ENCODE data around the gene SYTL3. TPM values are rescaled to one million over a fixed set of nuclear protein-coding genes. Genes with fewer than 3 reads are reported as not detected.

Gene SYTL3
- total and polyA plus RNA-seq, 7 donors = 1.7 to 17.3 (median 4.1) TPM

DNA sequence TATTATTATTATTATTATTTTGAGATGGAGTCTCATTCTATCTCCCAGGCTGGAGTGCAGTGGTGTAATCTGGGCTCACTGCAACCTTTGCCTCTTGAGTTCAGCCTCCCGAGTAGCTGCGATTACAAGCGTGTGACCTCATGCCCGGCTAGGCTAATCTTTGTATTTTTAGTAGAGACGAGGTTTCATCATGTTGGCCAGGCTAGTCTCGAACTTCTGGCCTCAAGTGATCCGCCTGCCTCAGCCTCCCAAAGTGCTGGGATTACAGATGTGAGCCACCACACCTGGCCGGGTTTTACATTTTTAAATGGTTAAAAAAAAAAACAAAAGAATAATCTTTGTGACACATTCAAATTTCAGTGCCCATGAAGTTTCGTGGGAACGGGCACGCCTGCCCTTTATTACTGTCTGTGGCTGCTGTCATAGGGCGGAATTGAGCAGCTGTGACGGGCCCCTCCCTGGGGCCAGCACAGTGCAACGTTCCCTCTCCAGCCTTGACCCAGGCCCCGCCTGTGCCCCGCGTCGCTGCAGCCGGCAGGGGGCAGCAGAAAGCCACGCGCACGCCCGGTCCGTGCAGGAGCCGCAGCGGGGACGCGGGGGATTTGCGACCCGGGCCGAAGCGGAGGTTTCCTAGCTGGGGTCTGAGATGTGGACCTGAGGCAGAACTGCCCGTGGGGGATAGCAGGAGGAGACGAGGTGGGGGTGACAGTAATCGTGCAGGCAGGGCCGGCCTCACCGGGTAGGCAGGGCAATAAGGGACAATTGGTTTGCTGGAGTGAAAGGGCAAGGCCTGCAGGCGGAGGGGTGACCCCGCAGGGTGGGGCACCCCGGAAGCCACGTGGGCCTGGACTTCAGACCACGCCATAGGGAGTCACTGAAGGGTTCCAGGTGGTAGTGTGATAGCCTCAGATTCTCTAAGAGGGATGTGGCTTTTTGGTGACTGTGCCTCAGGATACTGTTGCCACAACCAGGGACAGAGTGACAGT, 54.3 kb downstream of the SYTL3 start:
- TF ChIP-seq, protein P1, sequence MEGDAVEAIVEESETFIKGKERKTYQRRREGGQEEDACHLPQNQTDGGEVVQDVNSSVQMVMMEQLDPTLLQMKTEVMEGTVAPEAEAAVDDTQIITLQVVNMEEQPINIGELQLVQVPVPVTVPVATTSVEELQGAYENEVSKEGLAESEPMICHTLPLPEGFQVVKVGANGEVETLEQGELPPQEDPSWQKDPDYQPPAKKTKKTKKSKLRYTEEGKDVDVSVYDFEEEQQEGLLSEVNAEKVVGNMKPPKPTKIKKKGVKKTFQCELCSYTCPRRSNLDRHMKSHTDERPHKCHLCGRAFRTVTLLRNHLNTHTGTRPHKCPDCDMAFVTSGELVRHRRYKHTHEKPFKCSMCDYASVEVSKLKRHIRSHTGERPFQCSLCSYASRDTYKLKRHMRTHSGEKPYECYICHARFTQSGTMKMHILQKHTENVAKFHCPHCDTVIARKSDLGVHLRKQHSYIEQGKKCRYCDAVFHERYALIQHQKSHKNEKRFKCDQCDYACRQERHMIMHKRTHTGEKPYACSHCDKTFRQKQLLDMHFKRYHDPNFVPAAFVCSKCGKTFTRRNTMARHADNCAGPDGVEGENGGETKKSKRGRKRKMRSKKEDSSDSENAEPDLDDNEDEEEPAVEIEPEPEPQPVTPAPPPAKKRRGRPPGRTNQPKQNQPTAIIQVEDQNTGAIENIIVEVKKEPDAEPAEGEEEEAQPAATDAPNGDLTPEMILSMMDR (IDR thresholded peaks at IDR 0.05) = peak; percentile 91
- DNase-seq (peak; percentile 86 to 91), ATAC-seq (peak; percentile 86 to 91 (median 90))
- peak overlapping the region; percentile 61 for H3K4me3 ChIP-seq
- no peak overlapping the region for H3K27ac ChIP-seq
- H3K27me3 ChIP-seq (ENCODE audit: insufficient read depth in 3 of 3, low read length in 2 of 3) = no peaks in the 10 kb centered on the region
- intact Hi-C loops (cut with DNase I) = loop anchor here (2.0 to 10.0 kb wide), 2 partner anchors 269 to 431 kb away; no protein-coding TSS in a partner anchor
- no peaks in the 10 kb centered on the region for H3K9me3 ChIP-seq
- H3K36me3 ChIP-seq (ENCODE audit: insufficient read depth in 1 of 2, low read depth in 1 of 2) = no peaks in the 10 kb centered on the region
- 9 to 12% (median 12%) methylated on average over 42 of the region's 42 CpGs for WGBS, 3 donors
- H3K4me1 ChIP-seq = peaks cover 26% of the 10 kb centered on the region

DNA sequence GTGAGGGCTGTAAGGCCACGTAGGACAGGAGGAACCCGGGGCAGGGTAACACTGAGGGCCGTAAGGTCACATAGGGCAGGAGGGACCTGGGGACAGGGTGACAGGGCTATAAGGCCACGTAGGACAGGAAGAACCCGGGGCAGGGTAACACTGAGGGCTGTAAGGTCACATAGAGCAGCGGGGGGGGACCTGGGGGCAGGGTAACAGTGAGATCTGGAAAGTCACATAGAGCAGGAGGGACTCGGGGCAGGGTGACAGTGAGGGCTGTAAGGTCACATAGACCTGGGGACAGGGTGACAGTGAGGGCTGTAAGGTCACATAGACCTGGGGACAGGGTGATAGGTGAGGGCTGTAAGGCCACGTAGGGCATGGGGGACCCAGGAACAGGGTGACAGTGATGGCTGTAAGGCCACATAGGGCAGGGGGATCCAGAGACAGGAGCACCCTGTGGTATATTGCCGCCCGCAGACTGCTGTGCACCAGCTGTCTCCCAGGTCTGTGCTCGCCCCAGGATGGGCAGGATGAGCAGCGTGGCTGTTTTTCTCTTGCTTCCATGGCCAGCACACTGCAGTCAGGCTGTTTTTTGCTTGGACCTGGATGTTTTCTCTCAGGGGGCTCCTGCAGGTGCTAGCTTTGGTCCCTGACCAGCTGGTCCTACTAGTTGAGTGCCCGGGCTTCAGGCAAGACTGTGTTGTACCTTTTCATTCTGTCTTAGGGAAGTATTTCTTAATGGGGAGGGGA, 55.7 kb downstream of the SYTL3 start:
- no peaks in the 10 kb centered on the region for H3K27me3 ChIP-seq (ENCODE audit: insufficient read depth in 3 of 3, low read length in 2 of 3)
- H3K9me3 ChIP-seq = no peaks in the 10 kb centered on the region
- ATAC-seq (no peak), DNase-seq (no peak)
- TF ChIP-seq, protein P1 (IDR thresholded peaks at IDR 0.05) = no peak
- no peak overlapping the region for H3K27ac ChIP-seq
- H3K36me3 ChIP-seq (ENCODE audit: insufficient read depth in 1 of 2, low read depth in 1 of 2) = no peaks in the 10 kb centered on the region
- intact Hi-C loops (cut with DNase I) = loop anchor here (2.0 to 10.0 kb wide), 2 partner anchors 267 to 429 kb away; no protein-coding TSS in a partner anchor
- peaks cover 26% of the 10 kb centered on the region for H3K4me1 ChIP-seq
- H3K4me3 ChIP-seq = no peak overlapping the region
- WGBS, 3 donors = 89 to 95% (median 93%) methylated on average over 13 of the region's 13 CpGs

DNA sequence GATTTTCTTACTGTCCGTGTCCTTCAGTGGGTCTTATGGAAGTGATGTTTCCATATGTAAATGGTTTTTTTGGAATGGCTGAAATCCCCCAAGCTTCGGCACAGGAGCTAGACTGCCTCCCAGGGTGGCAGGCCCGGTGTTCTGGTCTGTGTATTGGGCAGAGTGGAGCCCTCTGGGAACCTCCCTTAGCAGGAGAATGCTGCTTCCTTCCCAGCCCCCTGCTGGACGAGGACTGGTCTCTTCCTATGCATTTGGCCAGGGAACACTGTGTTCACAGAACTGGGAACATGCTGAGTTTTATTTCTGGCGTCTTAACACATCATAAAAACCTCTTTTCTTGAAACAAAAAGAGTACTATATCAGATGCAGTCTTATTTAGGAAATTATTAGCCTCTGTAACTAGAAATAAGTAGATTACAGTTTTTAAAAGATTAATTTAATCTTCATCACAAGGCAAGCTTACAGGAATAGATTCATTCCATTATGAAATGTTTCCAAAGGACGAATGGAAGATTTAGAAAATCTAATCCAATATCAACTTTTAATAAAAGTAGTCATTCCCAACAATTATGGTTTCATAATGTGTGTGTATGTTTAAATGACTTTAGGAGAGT, 56.6 kb downstream of the SYTL3 start:
- H3K4me3 ChIP-seq = no peak overlapping the region
- H3K9me3 ChIP-seq = no peaks in the 10 kb centered on the region
- intact Hi-C loops (cut with DNase I) = loop anchor here in 1 of 2 donors (10.0 kb wide), 1 partner anchor 428 kb away; no protein-coding TSS in a partner anchor
- H3K27me3 ChIP-seq (ENCODE audit: insufficient read depth in 3 of 3, low read length in 2 of 3) = no peaks in the 10 kb centered on the region
- TF ChIP-seq, protein P1 (IDR thresholded peaks at IDR 0.05) = peak; percentile 22
- H3K27ac ChIP-seq = no peak overlapping the region
- WGBS, 3 donors = 47 to 70% (median 56%) methylated on average over 6 of the region's 6 CpGs
- ATAC-seq (peak in 3 of 4 donors; percentile 27 to 38 (median 37)), DNase-seq (peak; percentile 58 to 65)
- H3K4me1 ChIP-seq = peaks cover 26% of the 10 kb centered on the region
- no peaks in the 10 kb centered on the region for H3K36me3 ChIP-seq (ENCODE audit: insufficient read depth in 1 of 2, low read depth in 1 of 2)

DNA sequence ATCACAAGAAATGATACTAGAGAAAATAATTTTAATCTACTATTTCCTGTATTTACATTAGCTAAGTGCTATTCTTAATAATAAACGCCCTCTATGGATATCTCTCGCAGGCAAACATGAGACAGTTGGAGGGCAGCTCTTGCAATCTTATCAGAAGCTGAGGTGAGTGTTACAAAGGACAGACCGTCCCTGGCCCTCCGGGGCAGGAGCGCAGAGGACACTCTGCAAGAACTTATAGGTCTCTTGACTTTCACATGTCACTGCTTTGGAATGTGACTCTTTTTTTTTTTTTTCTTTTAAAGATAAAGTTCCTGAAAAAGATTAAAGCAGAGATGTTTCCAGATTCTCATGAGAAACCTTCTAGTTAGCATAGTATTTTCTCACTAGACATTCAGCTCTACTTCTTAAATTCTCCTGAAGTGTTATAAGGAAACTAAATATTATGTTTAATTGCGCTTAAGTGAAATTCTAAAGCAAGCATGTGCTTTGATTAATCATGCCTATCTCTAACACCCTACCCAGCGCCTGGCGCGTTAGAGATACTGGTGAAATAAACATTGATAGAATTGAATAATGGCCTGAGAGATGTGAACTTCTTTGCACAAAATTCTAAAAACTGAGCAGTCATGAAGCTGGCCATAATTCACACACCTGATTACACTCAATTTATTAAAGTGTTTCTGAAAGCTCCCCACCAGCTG, 57.4 kb downstream of the SYTL3 start:
- H3K27me3 ChIP-seq (ENCODE audit: insufficient read depth in 3 of 3, low read length in 2 of 3) = no peaks in the 10 kb centered on the region
- TF ChIP-seq, protein P1 (IDR thresholded peaks at IDR 0.05) = no peak
- 53 to 80% (median 64%) methylated on average over 9 of the region's 9 CpGs for WGBS, 3 donors
- DNase-seq (no peak), ATAC-seq (peak in 1 of 4 donors; percentile 33)
- no peaks in the 10 kb centered on the region for H3K9me3 ChIP-seq
- no peaks in the 10 kb centered on the region for H3K36me3 ChIP-seq (ENCODE audit: insufficient read depth in 1 of 2, low read depth in 1 of 2)
- H3K4me1 ChIP-seq = peaks cover 26% of the 10 kb centered on the region
- H3K27ac ChIP-seq = no peak overlapping the region
- H3K4me3 ChIP-seq = no peak overlapping the region
- intact Hi-C loops (cut with DNase I) = loop anchor here in 1 of 2 donors (10.0 kb wide), 1 partner anchor 428 kb away; no protein-coding TSS in a partner anchor

All from psoas muscle (tissue), 8 donors.